RKO (cell line): Measurements from ENCODE around the gene COL15A1.

Experiments
- DNase-seq: peaks from one replicate; pipeline ENCODE4 v3.0.0-alpha.2; 2016; ENCODE audit warnings: low spot score

The COL15A1 gene

DNA sequence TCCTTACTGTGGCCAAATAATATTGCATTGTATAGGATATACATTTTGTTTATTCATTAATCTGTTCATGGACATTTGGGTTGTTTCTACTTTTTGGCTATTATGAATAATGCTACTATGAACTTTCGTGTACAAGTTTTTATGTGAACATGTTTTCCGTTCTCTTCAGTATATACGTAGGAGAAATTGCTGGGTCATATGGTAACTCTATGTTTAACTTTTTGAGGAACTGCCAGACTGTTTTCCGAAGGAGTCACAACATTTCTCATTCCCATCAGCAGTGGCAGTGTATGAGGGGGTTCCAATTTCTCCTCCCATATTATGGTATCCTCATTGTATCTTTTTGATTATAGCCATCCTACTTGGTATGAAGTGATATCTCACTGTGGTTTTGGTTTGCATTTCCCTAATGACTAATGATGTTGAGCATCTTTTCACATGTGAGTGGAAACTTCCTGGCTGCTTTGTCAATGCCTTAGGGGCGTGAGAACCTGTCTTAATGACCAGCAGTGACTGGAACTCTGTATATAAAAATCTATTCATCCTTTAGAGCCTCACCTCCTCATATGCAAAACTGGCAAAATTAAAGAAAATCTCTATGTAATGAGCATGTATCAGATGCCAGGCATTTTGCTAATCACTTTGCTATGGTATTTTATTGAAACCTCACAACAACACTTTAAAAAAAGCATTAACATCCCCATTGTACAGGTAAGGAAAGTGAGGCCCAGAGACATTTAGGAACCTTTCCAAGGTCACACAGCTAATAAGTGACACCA is 113.4 kb downstream of the COL15A1 start:
- peak; percentile 25 for DNase-seq

- no peak for DNase-seq
These were observed 114.2 kb downstream of the COL15A1 start for GRCh38 chr9:99057665-99058625.

DNA sequence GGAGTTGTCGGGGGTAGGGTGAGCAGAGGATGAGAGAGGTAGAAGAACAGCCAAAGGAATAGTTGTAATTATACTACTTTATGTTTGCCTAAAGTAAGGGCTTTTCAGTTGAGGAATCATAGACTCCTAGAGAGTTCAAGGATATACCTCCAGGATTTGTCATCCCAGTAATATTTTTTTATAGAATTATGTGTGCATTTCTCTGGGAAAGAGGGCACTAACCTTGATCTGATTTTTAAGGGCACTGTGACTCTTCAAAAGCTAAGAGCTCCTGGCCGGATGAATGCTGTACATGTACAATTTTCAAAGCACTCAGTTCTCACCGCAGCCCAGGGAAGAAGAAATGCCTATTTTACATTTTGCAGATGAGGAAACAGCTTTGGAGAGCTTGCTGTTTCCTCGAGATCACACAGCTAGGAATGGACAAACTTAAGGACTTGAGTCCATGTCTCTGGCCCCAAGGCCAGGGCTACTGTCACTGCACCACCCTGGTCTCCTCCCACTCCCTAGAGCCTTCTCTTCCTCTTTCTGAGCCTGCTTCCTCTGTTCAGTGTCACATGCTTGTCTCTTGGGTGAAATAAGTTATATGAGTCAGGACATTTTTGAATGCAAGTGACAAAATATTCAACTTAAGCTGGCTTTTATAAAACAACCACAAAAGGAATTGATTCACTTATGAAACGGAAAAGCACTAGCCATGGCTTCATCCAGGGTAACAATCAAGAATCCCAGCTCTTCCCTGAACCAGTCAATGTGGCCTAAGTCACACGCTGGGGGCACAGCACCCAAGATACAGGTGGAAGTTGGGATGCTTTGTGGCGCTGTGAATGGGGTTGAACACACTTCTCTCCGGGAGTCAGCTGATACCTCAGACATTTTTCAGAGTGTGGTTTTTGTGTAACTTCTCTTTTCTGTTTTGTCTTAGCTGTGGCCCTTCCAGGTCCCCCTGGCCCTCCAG is 115.5 kb downstream of the COL15A1 start:
- DNase-seq = no peak

GRCh38 chr9:99060621-99061020 is 116.9 kb downstream of the COL15A1 start:
- no peak for DNase-seq

DNA sequence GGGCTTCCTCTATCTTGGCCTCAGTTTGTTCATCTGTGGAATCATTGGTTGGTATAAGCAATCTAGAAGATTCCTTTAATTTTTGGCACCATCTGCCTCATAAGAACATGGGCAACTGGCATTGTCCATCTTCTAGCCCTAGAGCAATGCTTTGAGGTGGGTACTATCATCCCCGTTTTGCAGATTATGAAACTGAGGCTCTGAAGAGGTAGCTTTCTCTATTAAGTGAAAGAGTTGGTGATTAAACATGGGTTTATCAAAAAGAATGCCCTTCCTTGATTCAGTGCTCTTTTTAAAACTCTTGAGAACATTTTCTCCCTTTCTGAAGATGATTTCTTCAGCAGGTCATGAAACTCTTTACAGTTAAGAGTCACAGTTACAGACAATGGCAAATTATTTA is 118.8 kb downstream of the COL15A1 start:
- no peak for DNase-seq

- no peak for DNase-seq
These were observed 119.8 kb downstream of the COL15A1 start for GRCh38 chr9:99063522-99063921.

GRCh38 chr9:99066571-99066970 is 122.9 kb downstream of the COL15A1 start:
- no peak for DNase-seq

- DNase-seq = no peak
These were observed 125.4 kb downstream of the COL15A1 start for GRCh38 chr9:99069075-99069474.

DNA sequence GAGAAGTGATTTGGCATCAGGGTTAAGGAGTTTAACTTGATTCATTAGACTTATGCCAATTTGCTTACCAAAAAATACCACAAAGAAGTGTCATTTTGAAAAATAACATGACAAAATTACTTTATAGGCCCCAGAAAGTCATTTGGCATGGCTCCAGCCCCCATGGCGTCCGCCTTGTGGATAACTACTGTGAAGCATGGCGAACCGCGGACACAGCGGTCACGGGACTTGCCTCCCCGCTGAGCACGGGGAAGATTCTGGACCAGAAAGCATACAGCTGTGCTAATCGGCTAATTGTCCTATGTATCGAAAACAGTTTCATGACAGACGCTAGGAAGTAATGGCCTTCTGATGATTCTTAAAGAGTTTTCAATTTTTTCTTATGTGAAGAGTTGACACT is 125.8 kb downstream of the COL15A1 start:
- no peak for DNase-seq

DNA sequence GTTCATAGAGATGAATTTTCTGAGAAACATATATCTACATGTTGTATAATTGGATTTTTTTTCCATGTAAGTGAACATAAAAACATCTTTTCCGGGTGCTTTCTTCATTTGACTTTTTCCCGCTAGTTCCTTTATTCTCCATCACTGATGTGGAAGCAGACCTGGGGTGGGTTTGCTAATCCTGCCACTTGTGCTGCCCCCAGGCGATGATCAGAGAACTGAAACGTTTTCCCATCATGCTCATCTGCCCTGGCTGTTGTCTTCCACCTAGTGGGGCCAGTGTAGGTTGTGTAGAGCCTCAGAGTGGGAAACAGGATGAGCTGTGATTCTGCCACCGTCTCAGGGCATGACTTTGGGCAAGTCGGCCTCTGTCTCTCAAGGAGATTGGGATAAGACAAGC is 127.0 kb downstream of the COL15A1 start:
- no peak for DNase-seq

DNA sequence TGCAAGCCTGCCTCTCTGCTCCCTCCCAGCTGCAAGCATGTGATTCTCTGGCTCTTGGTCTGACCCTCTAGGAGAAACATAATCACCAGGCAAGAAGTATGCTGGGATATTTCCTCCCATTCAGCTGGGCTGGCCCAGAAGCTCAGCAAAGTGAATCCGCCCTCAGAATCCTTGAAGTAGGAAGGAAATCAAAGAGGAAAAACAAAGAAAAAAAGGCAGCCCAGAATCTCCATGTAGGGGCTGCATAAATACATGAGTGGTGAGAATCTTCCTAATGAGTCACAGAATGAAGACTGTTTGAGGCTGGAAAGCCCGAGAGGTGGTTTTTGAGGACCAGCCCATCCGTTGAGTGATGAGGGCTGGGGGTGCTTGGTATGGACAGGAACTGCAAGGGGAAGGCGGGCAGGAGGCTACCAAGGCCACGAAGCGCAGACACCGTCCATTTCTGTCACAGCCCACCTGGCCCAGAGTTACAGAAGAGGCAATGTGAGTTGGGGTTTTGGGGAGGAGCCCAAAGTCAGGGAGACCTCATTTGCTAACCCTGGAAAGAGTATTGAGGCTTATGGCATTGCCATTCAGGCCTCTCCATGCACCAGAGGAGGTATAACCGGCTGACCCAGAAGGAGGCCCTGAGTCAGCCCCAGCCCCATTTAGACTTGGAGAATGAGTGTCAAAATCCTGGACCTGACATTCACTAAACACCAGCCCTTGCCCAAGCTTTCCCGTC is 127.8 kb downstream of the COL15A1 start:
- no peak for DNase-seq

GRCh38 chr9:99072040-99072394 is 128.3 kb downstream of the COL15A1 start:
- no peak for DNase-seq

DNA sequence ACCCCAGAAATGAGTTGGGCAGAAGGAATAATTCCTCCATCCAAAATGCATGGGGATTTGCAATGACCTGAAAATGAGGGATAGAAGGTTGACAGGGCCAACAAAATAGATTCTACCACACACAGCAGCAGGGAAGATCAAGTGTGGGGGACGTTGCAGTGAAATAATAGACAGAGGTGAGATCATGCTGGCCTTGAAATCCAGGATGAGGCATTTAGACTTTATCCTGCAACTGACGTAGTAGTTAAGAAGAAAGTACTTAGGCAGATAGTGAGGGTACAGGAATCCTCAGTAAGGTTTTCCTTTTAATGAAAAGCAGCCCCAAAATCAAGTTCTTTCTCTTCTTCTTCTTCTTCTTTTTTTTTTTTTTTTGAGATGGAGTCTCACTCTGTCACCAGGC is 129.6 kb downstream of the COL15A1 start:
- no peak for DNase-seq

DNA sequence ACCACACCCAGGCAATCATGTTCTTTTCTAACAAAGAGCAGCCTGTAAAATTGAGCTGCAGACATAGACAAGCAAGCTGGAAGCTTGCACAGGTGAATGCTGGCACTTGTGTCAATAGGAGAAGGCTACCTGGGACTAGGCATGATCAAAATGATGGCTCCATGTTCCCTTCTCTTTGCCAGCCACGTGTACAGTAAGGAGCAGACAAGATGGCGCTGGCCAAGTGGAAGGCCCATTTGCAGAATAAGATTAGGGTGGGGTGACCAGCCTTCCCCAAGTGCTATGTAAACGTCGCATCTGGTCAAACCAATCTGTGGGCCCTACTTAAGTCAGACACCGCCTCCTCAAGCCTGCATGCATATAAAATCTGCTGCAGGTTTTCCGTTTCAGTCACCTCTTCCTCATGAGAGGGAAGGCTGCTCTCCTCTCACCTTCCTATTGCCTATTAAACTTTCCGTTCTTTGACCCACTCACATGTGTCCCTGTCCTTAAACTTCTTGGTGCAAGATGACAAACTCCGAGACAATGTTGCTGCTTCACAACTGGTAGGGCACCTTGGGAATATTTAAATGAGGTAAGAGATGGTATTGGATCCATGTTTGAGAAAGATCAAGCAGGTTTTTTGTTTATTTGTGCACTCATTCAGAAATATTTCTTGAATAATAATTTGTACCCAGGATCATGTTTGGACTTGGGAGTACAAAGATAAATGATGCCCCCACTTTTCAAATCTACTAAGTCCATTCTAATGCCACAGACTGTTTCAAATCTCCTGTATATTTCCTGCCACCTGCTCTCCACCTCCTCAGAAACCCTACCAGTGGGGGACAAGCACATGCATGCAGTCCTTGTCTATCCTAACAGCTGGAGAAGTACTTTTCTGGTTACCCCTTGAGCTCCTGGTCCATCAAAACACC is 130.5 kb downstream of the COL15A1 start:
- DNase-seq = no peak

GRCh38 chr9:99074902-99075245 is 131.2 kb downstream of the COL15A1 start:
- no peak for DNase-seq

DNA sequence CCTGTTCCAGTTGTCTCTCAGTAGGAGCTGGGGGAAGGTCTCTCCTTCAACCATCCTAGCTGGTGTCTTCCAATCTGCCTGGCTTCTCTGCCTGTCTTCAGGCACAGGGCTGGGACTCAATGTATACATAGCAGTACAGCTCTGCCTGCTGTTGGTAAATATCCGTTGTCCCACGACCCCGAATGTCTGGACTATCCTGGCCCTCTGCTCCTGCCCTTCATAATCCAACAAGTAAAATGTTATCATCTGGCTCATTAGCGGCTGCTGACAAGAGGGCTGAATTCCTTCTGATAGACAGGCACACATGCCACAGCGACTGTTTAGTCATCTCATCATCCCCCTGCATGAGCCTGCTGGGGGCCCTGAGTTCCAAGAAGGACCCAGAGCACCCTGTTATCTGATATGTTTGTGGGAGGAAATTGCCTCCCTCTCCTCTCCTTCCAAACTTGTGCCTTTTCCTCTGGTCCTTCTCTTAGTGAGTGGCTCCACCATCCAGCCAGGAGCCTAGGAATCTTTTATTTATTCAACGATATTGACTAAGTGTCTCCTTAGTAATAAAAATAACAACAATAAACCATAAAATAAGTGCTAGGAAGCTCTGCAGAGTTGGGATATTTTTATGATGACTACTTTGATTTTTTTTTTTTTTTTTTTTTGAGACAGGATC is 131.7 kb downstream of the COL15A1 start:
- DNase-seq = no peak

GRCh38 chr9:99076030-99076429 is 132.3 kb downstream of the COL15A1 start:
- DNase-seq = no peak

DNA sequence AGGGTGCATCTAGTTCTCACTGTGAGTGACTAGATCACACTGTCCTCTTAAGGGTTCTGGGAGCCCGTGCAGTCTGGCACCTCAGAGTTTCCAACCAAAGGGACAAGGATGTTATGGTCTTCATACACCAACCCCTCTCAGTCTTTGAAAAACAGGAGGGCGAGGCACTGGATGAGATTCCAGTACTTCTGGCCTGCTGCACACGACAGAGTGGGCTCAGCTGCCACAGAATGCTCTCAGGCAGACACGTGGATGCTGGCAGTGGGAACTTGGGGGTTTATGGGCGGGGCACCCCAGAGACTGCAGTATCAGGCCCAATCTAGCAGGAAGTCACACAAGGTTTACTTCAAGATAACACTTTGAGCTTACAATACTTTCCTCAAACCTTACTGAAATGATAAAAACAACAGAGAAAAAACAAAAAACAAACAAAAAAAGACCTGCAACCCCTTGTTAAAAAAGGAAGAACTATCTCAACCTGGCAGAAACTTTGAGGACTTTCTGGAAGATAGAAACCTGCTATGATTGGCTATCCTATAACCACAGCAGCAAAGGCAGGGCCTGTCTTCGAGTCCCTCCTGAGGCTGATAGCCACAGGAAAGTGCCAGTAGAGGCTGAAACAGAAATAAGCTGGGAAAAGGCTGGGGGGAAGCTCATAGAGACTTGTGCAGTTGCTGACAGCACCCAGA is 132.9 kb downstream of the COL15A1 start:
- no peak for DNase-seq

GRCh38 chr9:99078717-99079116 is 135.0 kb downstream of the COL15A1 start:
- no peak for DNase-seq
